ENCODE measurements around the gene TTC7B.
"Not testable (repeated sequence)": the region's sequence is repeated elsewhere in the genome, so short reads cannot be mapped to it uniquely, and the experiment has no call there.

TTC7B gene

GRCh38 chr14:90530523-90530922, 285.7 kb downstream of the TTC7B start:
- no peaks in the 10 kb centered on the region for H3K36me3 ChIP-seq (ENCODE audit: control insufficient read depth, low read depth, low read length)
- H3K9me3 ChIP-seq (ENCODE audit: control insufficient read depth, low read depth, low read length): no peaks in the 10 kb centered on the region
- no peak overlapping the region for H3K4me3 ChIP-seq (ENCODE audit: low read length)
- H3K9ac ChIP-seq (ENCODE audit: low read length): no peak overlapping the region
- H3K27me3 ChIP-seq (ENCODE audit: control insufficient read depth, insufficient read depth, low read length): no peaks in the 10 kb centered on the region
- H3K27ac ChIP-seq (ENCODE audit: low read length): no peak overlapping the region
- no peaks in the 10 kb centered on the region for H3K4me1 ChIP-seq (ENCODE audit: control insufficient read depth, low read depth, low read length)

GRCh38 chr14:90527978-90528377, 288.3 kb downstream of the TTC7B start:
- H3K27me3 ChIP-seq (ENCODE audit: control insufficient read depth, insufficient read depth, low read length): no peaks in the 10 kb centered on the region
- no peaks in the 10 kb centered on the region for H3K4me1 ChIP-seq (ENCODE audit: control insufficient read depth, low read depth, low read length)
- no peak overlapping the region for H3K9ac ChIP-seq (ENCODE audit: low read length)
- no peaks in the 10 kb centered on the region for H3K36me3 ChIP-seq (ENCODE audit: control insufficient read depth, low read depth, low read length)
- no peak overlapping the region for H3K4me3 ChIP-seq (ENCODE audit: low read length)
- no peak overlapping the region for H3K27ac ChIP-seq (ENCODE audit: low read length)
- H3K9me3 ChIP-seq (ENCODE audit: control insufficient read depth, low read depth, low read length): no peaks in the 10 kb centered on the region

GRCh38 chr14:90526536-90526935, 289.7 kb downstream of the TTC7B start:
- H3K9me3 ChIP-seq (ENCODE audit: control insufficient read depth, low read depth, low read length); H3K9ac ChIP-seq (ENCODE audit: low read length); H3K4me3 ChIP-seq (ENCODE audit: low read length); H3K27me3 ChIP-seq (ENCODE audit: control insufficient read depth, insufficient read depth, low read length); H3K36me3 ChIP-seq (ENCODE audit: control insufficient read depth, low read depth, low read length); H3K4me1 ChIP-seq (ENCODE audit: control insufficient read depth, low read depth, low read length); H3K27ac ChIP-seq (ENCODE audit: low read length): not testable (repeated sequence)

DNA sequence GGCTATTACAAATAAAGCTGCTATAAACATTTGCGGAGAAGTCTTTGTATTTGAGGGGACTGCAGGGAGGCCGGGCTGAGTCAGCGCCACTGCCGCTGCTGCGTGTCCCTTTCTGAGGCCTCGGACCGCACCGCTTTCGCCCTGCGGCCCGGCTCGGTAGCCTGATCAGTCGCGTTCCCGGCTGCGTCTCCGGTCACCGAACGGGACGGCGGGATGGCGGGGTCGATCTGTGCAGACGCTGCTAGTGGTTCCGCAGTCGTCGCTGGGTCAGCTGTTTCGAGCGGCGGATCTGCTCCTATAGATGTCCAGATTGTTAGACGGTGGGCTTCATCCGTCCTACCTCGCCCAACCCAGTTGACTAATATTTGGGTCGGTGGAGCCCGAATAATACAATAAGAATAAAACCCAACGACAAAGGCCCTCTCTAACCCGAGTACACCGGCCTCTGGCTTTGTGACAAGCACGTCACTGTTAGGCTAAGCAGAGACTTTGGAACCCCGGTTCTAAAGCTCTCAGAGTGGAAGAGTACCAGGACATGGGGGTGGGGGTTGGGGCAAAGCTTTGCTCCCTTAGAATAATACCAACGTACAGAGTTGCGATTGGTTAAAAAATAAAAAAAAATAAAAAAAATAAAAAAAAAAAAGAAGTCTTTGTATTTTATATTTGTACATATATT, 290.7 kb downstream of the TTC7B start:
- not testable (repeated sequence) for H3K27me3 ChIP-seq (ENCODE audit: control insufficient read depth, insufficient read depth, low read length); H3K4me3 ChIP-seq (ENCODE audit: low read length); H3K36me3 ChIP-seq (ENCODE audit: control insufficient read depth, low read depth, low read length); H3K4me1 ChIP-seq (ENCODE audit: control insufficient read depth, low read depth, low read length); H3K27ac ChIP-seq (ENCODE audit: low read length); H3K9ac ChIP-seq (ENCODE audit: low read length); H3K9me3 ChIP-seq (ENCODE audit: control insufficient read depth, low read depth, low read length)

DNA sequence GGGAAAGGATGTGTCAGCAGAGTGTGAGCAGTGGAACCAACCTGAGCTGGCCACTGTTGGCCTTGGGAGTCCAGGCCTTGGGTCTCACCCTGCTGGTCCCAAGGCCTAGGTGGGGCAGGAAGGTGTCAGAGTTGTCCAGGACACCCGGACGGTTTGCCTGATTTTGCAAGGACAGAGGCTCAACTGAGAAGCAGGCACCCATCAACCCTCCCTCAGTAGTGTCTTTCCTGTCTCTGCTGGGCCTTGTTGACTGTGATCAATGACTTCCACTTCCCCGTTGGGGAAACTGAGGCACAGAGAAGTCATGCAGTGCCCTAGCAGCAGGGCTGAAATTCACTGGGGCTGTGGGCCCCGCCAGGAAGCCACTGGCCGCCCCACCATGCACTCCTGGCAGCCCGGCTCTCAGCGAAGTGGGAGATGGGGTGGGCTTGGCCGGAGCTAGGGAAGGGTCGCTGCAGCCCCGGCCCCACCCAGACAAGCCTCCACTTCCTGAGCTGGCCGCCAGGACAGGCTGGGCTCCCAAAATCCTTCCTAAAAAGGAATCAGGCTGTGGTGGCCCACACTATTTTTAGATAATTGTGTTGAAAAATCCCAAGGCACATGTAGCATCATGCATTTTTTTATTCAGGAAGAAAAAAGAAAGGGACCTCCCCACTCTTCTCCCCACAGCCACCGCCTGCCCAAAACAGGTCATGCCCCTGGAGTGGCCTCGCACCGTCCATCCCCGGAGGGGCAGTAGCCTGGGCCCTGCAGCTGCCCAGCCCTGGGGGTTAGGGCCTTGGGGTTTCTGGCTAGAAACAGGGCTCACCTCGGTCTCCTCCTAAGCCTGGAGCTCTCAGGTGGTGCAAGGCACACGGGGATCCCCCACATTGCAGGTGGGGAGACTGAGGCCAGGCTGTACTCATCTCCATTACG, 292.0 kb downstream of the TTC7B start:
- Histone ChIP-seq H3K36me3 (ENCODE audit: control insufficient read depth, low read depth, low read length) (no peaks in the 10 kb centered on the region), H3K4me1 (ENCODE audit: control insufficient read depth, low read depth, low read length) (no peaks in the 10 kb centered on the region), H3K27me3 (ENCODE audit: control insufficient read depth, insufficient read depth, low read length) (no peaks in the 10 kb centered on the region), H3K4me3 (ENCODE audit: low read length) (no peak overlapping the region), H3K9ac (ENCODE audit: low read length) (no peak overlapping the region), H3K27ac (ENCODE audit: low read length) (no peak overlapping the region), H3K9me3 (ENCODE audit: control insufficient read depth, low read depth, low read length) (no peaks in the 10 kb centered on the region)

GRCh38 chr14:90523544-90523943, 292.7 kb downstream of the TTC7B start:
- H3K9me3 ChIP-seq (ENCODE audit: control insufficient read depth, low read depth, low read length): no peaks in the 10 kb centered on the region
- H3K27me3 ChIP-seq (ENCODE audit: control insufficient read depth, insufficient read depth, low read length): no peaks in the 10 kb centered on the region
- peaks cover 3% of the 10 kb centered on the region for H3K4me1 ChIP-seq (ENCODE audit: control insufficient read depth, low read depth, low read length)
- no peak overlapping the region for H3K9ac ChIP-seq (ENCODE audit: low read length)
- no peak overlapping the region for H3K4me3 ChIP-seq (ENCODE audit: low read length)
- H3K36me3 ChIP-seq (ENCODE audit: control insufficient read depth, low read depth, low read length): no peaks in the 10 kb centered on the region
- no peak overlapping the region for H3K27ac ChIP-seq (ENCODE audit: low read length)

- Histone ChIP-seq H3K4me3 (ENCODE audit: low read length) (no peak overlapping the region), H3K36me3 (ENCODE audit: control insufficient read depth, low read depth, low read length) (no peaks in the 10 kb centered on the region), H3K9ac (ENCODE audit: low read length) (no peak overlapping the region), H3K9me3 (ENCODE audit: control insufficient read depth, low read depth, low read length) (no peaks in the 10 kb centered on the region), H3K4me1 (ENCODE audit: control insufficient read depth, low read depth, low read length) (peaks cover 5% of the 10 kb centered on the region), H3K27me3 (ENCODE audit: control insufficient read depth, insufficient read depth, low read length) (no peaks in the 10 kb centered on the region), H3K27ac (ENCODE audit: low read length) (no peak overlapping the region)
Measured at GRCh38 chr14:90522571-90523191, 293.5 kb downstream of the TTC7B start.

- H3K9ac ChIP-seq (ENCODE audit: low read length): no peak overlapping the region
- H3K27ac ChIP-seq (ENCODE audit: low read length): no peak overlapping the region
- no peaks in the 10 kb centered on the region for H3K27me3 ChIP-seq (ENCODE audit: control insufficient read depth, insufficient read depth, low read length)
- H3K4me3 ChIP-seq (ENCODE audit: low read length): no peak overlapping the region
- H3K4me1 ChIP-seq (ENCODE audit: control insufficient read depth, low read depth, low read length): peaks cover 5% of the 10 kb centered on the region
- no peaks in the 10 kb centered on the region for H3K9me3 ChIP-seq (ENCODE audit: control insufficient read depth, low read depth, low read length)
- H3K36me3 ChIP-seq (ENCODE audit: control insufficient read depth, low read depth, low read length): no peaks in the 10 kb centered on the region
Measured at GRCh38 chr14:90521930-90522483, 294.2 kb downstream of the TTC7B start.

GRCh38 chr14:90521084-90521929, 294.9 kb downstream of the TTC7B start:
- H3K36me3 ChIP-seq (ENCODE audit: control insufficient read depth, low read depth, low read length): no peaks in the 10 kb centered on the region
- no peak overlapping the region for H3K27ac ChIP-seq (ENCODE audit: low read length)
- no peaks in the 10 kb centered on the region for H3K9me3 ChIP-seq (ENCODE audit: control insufficient read depth, low read depth, low read length)
- no peak overlapping the region for H3K4me3 ChIP-seq (ENCODE audit: low read length)
- no peaks in the 10 kb centered on the region for H3K27me3 ChIP-seq (ENCODE audit: control insufficient read depth, insufficient read depth, low read length)
- no peak overlapping the region for H3K9ac ChIP-seq (ENCODE audit: low read length)
- H3K4me1 ChIP-seq (ENCODE audit: control insufficient read depth, low read depth, low read length): peaks cover 5% of the 10 kb centered on the region

DNA sequence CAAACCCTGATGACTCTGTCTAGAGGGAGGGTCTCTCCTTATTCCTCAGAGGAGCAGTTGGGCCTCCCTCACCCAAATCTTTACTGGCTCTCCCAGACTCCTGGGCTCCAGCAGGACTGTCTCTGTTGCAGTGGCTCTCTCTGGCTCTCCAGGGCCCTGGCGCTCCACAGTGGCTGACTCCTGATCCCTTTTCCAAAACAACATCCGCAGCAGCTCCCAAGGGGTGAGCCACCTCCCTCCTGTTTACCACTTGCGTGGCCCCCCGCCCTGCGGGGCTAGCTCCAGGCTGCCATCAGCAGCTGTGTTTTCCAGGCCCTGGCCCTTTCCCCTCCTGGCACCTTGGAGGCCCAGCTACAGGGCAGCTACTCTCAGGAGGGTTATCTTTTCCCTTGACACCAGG, 295.9 kb downstream of the TTC7B start:
- H3K9me3 ChIP-seq (ENCODE audit: control insufficient read depth, low read depth, low read length): no peaks in the 10 kb centered on the region
- H3K9ac ChIP-seq (ENCODE audit: low read length): no peak overlapping the region
- H3K27me3 ChIP-seq (ENCODE audit: control insufficient read depth, insufficient read depth, low read length): no peaks in the 10 kb centered on the region
- peaks cover 5% of the 10 kb centered on the region for H3K4me1 ChIP-seq (ENCODE audit: control insufficient read depth, low read depth, low read length)
- no peak overlapping the region for H3K4me3 ChIP-seq (ENCODE audit: low read length)
- no peak overlapping the region for H3K27ac ChIP-seq (ENCODE audit: low read length)
- H3K36me3 ChIP-seq (ENCODE audit: control insufficient read depth, low read depth, low read length): no peaks in the 10 kb centered on the region
